ENCODE data around the gene ASTN2. TPM values are rescaled to one million over a fixed set of nuclear protein-coding genes. Genes with fewer than 3 reads are reported as not detected.

Gene ASTN2
- total RNA-seq, 1 experiment from 2014 or later = 4.8 TPM

- no peaks in the 10 kb centered on the region for H3K4me1 ChIP-seq (ENCODE audit: control insufficient read depth in 1 of 2, insufficient read depth in 2 of 2, low read length in 2 of 2)
- no peak for DNase-seq (ENCODE audit: low read depth, low spot score)
- peaks cover 52% of the 10 kb centered on the region; the same call in 1 of the 2 replicates for H3K27me3 ChIP-seq (ENCODE audit: insufficient read depth, low read length)
- no peaks in the 10 kb centered on the region for H3K36me3 ChIP-seq (ENCODE audit: control insufficient read depth in 1 of 2, insufficient read depth in 2 of 2, low read length in 2 of 2)
- no peaks in the 10 kb centered on the region for H3K9me2 ChIP-seq (ENCODE audit: insufficient read depth)
- no TSS peak for BruUV-seq (replicated peaks)
- no peak overlapping the region for H3K9ac ChIP-seq (ENCODE audit: low read length)
- ChIA-PET RAD21 (ENCODE audit: low non-redundant PET in 1 of 2, low total read pairs in 2 of 2, uncharacterized antibody in 2 of 2, unreplicated experiment in 2 of 2) (no interaction called here), CTCF (no interaction called here), POLR2A (no interaction called here)
- H3K4me3 ChIP-seq (replicated peaks in 1 of 2; ENCODE audit: low read depth in 1 of 2, low read length in 2 of 2) = no peak overlapping the region
- H3K79me2 ChIP-seq (ENCODE audit: insufficient read depth, low read length) = no peaks in the 10 kb centered on the region
- H3K4me2 ChIP-seq (ENCODE audit: low read length) = no peak overlapping the region
- no peak for ATAC-seq
- no peaks in the 10 kb centered on the region for H4K20me1 ChIP-seq (ENCODE audit: insufficient read depth)
- no peak overlapping the region for H3K27ac ChIP-seq (ENCODE audit: low read depth, low read length)
- no peaks in the 10 kb centered on the region for H3K9me3 ChIP-seq (ENCODE audit: control insufficient read depth in 1 of 2, insufficient read depth in 1 of 2, low read depth in 1 of 2, low read length in 2 of 2)
- TF ChIP-seq ZNF274 (IDR thresholded peaks at IDR 0.05; ENCODE audit: low read depth, low read length) (no peak), CTCF (IDR thresholded peaks at IDR 0.05 in 2 of 3, conservative IDR thresholded peaks at IDR 0.05 in 1 of 3; ENCODE audit: borderline replicate concordance in 1 of 3, insufficient read depth in 1 of 3, low read depth in 2 of 3, low read length in 2 of 3) (no peak), ZBTB33 (IDR thresholded peaks at IDR 0.05; ENCODE audit: extremely low read depth, insufficient replicate concordance, low read length) (no peak), ELF1 (IDR thresholded peaks at IDR 0.05; ENCODE audit: borderline replicate concordance, low read depth) (no peak), EZH2phosphoT487 (IDR thresholded peaks at IDR 0.05; ENCODE audit: borderline replicate concordance) (no peak), POLR2A (IDR thresholded peaks at IDR 0.05; ENCODE audit: borderline replicate concordance, extremely low read depth, insufficient read depth, insufficient read length) (no peak), RAD21 (IDR thresholded peaks at IDR 0.05; ENCODE audit: low read depth) (no peak), SIN3A (IDR thresholded peaks at IDR 0.05; ENCODE audit: low read depth) (no peak), FOSL1 (IDR thresholded peaks at IDR 0.05; ENCODE audit: low read depth) (no peak), YY1 (IDR thresholded peaks at IDR 0.05; ENCODE audit: extremely low read depth, insufficient replicate concordance, low read depth, low read length) (no peak), ZFX (IDR thresholded peaks at IDR 0.05) (no peak), JUND (IDR thresholded peaks at IDR 0.05) (no peak), REST (IDR thresholded peaks at IDR 0.05; ENCODE audit: low read depth) (no peak), SRF (IDR thresholded peaks at IDR 0.05; ENCODE audit: low read depth) (no peak), ATF3 (IDR thresholded peaks at IDR 0.05) (no peak), CBX3 (IDR thresholded peaks at IDR 0.05; ENCODE audit: low read depth) (no peak), MAX (IDR thresholded peaks at IDR 0.05) (no peak), EGR1 (IDR thresholded peaks at IDR 0.05; ENCODE audit: low read depth) (no peak), CEBPB (IDR thresholded peaks at IDR 0.05; ENCODE audit: low read depth) (no peak), TCF7L2 (IDR thresholded peaks at IDR 0.05; ENCODE audit: borderline replicate concordance, extremely low read depth, insufficient read depth, insufficient read length) (no peak)
- intact Hi-C loops (cut with micrococcal nuclease) = no loop called here
- no peak overlapping the region for H2AFZ ChIP-seq (ENCODE audit: low read depth, low read length, poor library complexity, severe bottlenecking)
Observed at GRCh38 chr9:116724123-116724522, 690.7 kb downstream of the ASTN2 start.
